Subcutaneous abdominal adipose tissue (tissue), 5 donors: ENCODE data around the gene TBL3.

Experiments used
- H3K27ac ChIP-seq: one replicate; pipeline ENCODE4 v1.7.0; 2013; ENCODE audit warnings: low read depth, mild to moderate bottlenecking, inconsistent platforms, low read length, moderate library complexity
- H3K27me3 ChIP-seq, 5 donors: one replicate each; pipeline ENCODE4 v1.7.0; 2013; ENCODE audit warnings: low read length in 5 of 5, inconsistent platforms in 1 of 5; ENCODE audit not compliant: control insufficient read depth in 5 of 5, insufficient read depth in 4 of 5
- H3K36me3 ChIP-seq, 5 donors: one replicate each; pipeline ENCODE4 v1.7.0; 2013; ENCODE audit warnings: low read length in 5 of 5; ENCODE audit not compliant: control insufficient read depth in 5 of 5, insufficient read depth in 5 of 5
- H3K4me1 ChIP-seq, 5 donors: one replicate each; pipeline ENCODE4 v1.7.0; 2013; ENCODE audit warnings: low read length in 5 of 5, mild to moderate bottlenecking in 3 of 5, moderate library complexity in 1 of 5; ENCODE audit not compliant: control insufficient read depth in 5 of 5, insufficient read depth in 5 of 5
- H3K4me3 ChIP-seq, 5 donors: one replicate each; pipeline ENCODE4 v1.7.0; 2013; ENCODE audit warnings: low read length in 5 of 5, low read depth in 1 of 5
- H3K9ac ChIP-seq, 5 donors: one replicate each; pipeline ENCODE4 v1.7.0; 2013; ENCODE audit warnings: low read length in 5 of 5, mild to moderate bottlenecking in 4 of 5, moderate library complexity in 3 of 5
- H3K9me3 ChIP-seq, 5 donors: one replicate each; pipeline ENCODE4 v1.7.0; 2013; ENCODE audit warnings: low read length in 5 of 5; ENCODE audit not compliant: control insufficient read depth in 5 of 5
- donor health status: healthy.
- donor health status: healthy.
- donor health status: healthy.
- donor health status: healthy.
- donor health status: healthy.

TBL3 gene

GRCh38 chr16:1991135-1991551 is 19.3 kb downstream of the TBL3 start:
- Histone ChIP-seq H3K9me3 (no peaks in the 10 kb centered on the region), H3K4me1 (peaks cover 0 to 24% (median 21%) of the 10 kb centered on the region in 5 donors), H3K9ac (no peak overlapping the region), H3K27me3 (peaks cover 17 to 27% (median 25%) of the 10 kb centered on the region in 5 donors), H3K27ac (no peak overlapping the region), H3K4me3 (peak overlapping the region in 2 of 5 donors; percentile 56 to 69), H3K36me3 (peaks cover 0 to 12% (median 12%) of the 10 kb centered on the region in 5 donors)

- Histone ChIP-seq H3K27me3 (peaks cover 17 to 27% (median 25%) of the 10 kb centered on the region in 5 donors), H3K9me3 (no peaks in the 10 kb centered on the region), H3K4me1 (peaks cover 0 to 25% (median 21%) of the 10 kb centered on the region in 5 donors), H3K9ac (peak overlapping the region in 1 of 5 donors; percentile 37), H3K4me3 (peak overlapping the region in 4 of 5 donors; percentile 48 to 69 (median 58)), H3K36me3 (peaks cover 0 to 8% (median 7%) of the 10 kb centered on the region in 5 donors), H3K27ac (no peak overlapping the region)
Observed at GRCh38 chr16:1991588-1991947, 19.7 kb downstream of the TBL3 start.

- H3K4me1 ChIP-seq: peaks cover 0 to 30% (median 24%) of the 10 kb centered on the region in 5 donors
- H3K27me3 ChIP-seq: peaks cover 17 to 27% (median 25%) of the 10 kb centered on the region in 5 donors
- peak overlapping the region in 1 of 5 donors; percentile 37 for H3K9ac ChIP-seq
- H3K4me3 ChIP-seq: peak overlapping the region in 4 of 5 donors; percentile 48 to 69 (median 58)
- H3K36me3 ChIP-seq: peaks cover 0 to 6% (median 5%) of the 10 kb centered on the region in 5 donors
- H3K27ac ChIP-seq: no peak overlapping the region
- H3K9me3 ChIP-seq: no peaks in the 10 kb centered on the region
Observed at GRCh38 chr16:1991948-1992703, 20.3 kb downstream of the TBL3 start.

GRCh38 chr16:1992704-1993317 is 21.0 kb downstream of the TBL3 start:
- Histone ChIP-seq H3K27me3 (peaks cover 17 to 27% (median 25%) of the 10 kb centered on the region in 5 donors), H3K9ac (no peak overlapping the region), H3K9me3 (no peaks in the 10 kb centered on the region), H3K4me1 (peaks cover 0 to 36% (median 24%) of the 10 kb centered on the region in 5 donors), H3K4me3 (peak overlapping the region in 1 of 5 donors; percentile 50), H3K36me3 (peaks cover 0 to 11% (median 7%) of the 10 kb centered on the region in 5 donors), H3K27ac (no peak overlapping the region)

GRCh38 chr16:1993731-1994131 is 21.9 kb downstream of the TBL3 start:
- no peak overlapping the region for H3K9ac ChIP-seq
- H3K4me3 ChIP-seq: no peak overlapping the region
- H3K27me3 ChIP-seq: peaks cover 17 to 23% (median 22%) of the 10 kb centered on the region in 5 donors
- peaks cover 0 to 42% (median 24%) of the 10 kb centered on the region in 5 donors for H3K4me1 ChIP-seq
- H3K36me3 ChIP-seq: peaks cover 0 to 20% (median 13%) of the 10 kb centered on the region in 5 donors
- H3K27ac ChIP-seq: no peak overlapping the region
- no peaks in the 10 kb centered on the region for H3K9me3 ChIP-seq

- Histone ChIP-seq H3K27ac (peak overlapping the region; percentile 58), H3K36me3 (peaks cover 0 to 59% (median 52%) of the 10 kb centered on the region in 5 donors), H3K4me1 (peaks cover 0 to 19% (median 17%) of the 10 kb centered on the region in 5 donors), H3K9me3 (no peaks in the 10 kb centered on the region), H3K9ac (peak overlapping the region in 1 of 5 donors; percentile 38), H3K4me3 (no peak overlapping the region), H3K27me3 (no peaks in the 10 kb centered on the region)
Observed at GRCh38 chr16:1997494-1998359, 25.9 kb downstream of the TBL3 start.

- H3K27me3 ChIP-seq: no peaks in the 10 kb centered on the region
- H3K9me3 ChIP-seq: no peaks in the 10 kb centered on the region
- no peak overlapping the region for H3K4me3 ChIP-seq
- H3K36me3 ChIP-seq: peaks cover 0 to 66% (median 58%) of the 10 kb centered on the region in 5 donors
- no peak overlapping the region for H3K27ac ChIP-seq
- no peak overlapping the region for H3K9ac ChIP-seq
- peaks cover 0 to 21% (median 17%) of the 10 kb centered on the region in 5 donors for H3K4me1 ChIP-seq
Observed at GRCh38 chr16:1998360-1998835, 26.5 kb downstream of the TBL3 start.

- Histone ChIP-seq H3K36me3 (peaks cover 0 to 67% (median 59%) of the 10 kb centered on the region in 5 donors), H3K9ac (no peak overlapping the region), H3K4me3 (no peak overlapping the region), H3K27ac (no peak overlapping the region), H3K4me1 (peaks cover 0 to 28% (median 24%) of the 10 kb centered on the region in 5 donors), H3K9me3 (no peaks in the 10 kb centered on the region), H3K27me3 (no peaks in the 10 kb centered on the region)
Observed at GRCh38 chr16:1998852-1999801, 27.3 kb downstream of the TBL3 start.
